Measurements from ENCODE around the gene ANKRD16.
"Not testable (repeated sequence)": the region's sequence is repeated elsewhere in the genome, so short reads cannot be mapped to it uniquely, and the experiment has no call there.

The ANKRD16 gene

GRCh38 chr10:5889624-5890451, at the start of gene ANKRD16, which contains the start of gene FBH1:
Gene ANKRD16 (minus strand): TSS chr10:5889893. CDS start chr10:5889354, 539 bp downstream.
Gene FBH1 (plus strand): TSS chr10:5890243. CDS start chr10:5890346, 103 bp downstream.
- peak; percentile 98 for DNase-seq (ENCODE audit: low read depth)

GRCh38 chr10:5938291-5938690, 48.6 kb upstream of the ANKRD16 start:
- no peak for DNase-seq (ENCODE audit: low read depth)

GRCh38 chr10:5937016-5937415, 47.3 kb upstream of the ANKRD16 start:
- DNase-seq (ENCODE audit: low read depth), result no peak

DNA sequence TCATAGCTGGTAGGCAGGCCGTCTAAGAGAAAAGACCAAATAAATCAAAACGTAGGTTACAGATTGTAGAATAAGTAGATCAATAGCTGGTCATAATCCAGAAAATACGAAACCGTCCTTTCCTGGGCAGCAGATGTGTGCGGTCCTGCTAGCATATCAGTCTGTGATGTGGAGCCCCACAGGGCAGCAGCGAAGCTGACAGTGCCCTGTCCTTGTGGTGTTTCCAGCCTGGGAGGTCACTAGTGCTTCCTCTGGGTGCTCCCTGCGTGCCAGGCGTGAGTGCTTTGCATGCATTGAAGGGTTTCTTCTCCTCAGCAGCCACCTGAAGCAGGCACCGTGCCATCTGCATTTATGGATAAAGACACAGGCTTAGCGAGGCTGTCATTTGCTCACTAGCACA, 45.9 kb upstream of the ANKRD16 start:
- no peak for DNase-seq (ENCODE audit: low read depth)

- DNase-seq (ENCODE audit: low read depth), result no peak
These were observed 44.3 kb upstream of the ANKRD16 start for GRCh38 chr10:5933909-5934546.

- DNase-seq (ENCODE audit: low read depth), result no peak
These were observed 42.7 kb upstream of the ANKRD16 start for GRCh38 chr10:5932345-5932744.

GRCh38 chr10:5930272-5930671, 40.6 kb upstream of the ANKRD16 start:
- no peak for DNase-seq (ENCODE audit: low read depth)

DNA sequence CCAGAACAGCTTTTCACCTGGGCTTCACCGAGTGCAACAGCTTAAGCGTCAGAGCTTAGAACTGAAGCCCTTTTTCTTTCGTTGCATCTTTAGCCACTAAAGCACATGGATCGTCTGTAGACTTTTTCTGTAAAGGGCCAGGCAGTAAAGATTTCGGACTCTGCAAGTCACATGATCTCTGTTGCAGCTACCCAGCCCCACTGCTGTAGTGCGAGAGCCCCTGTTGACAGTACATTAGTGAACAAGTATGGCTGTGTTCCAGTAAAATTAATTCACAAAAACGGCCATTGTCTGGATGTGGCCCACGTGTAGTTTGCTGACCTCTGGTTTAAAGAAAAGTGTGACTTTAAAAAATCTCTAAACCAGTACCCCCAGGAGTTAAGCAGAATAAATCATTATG, 39.7 kb upstream of the ANKRD16 start:
- DNase-seq (ENCODE audit: low read depth), result no peak

- DNase-seq (ENCODE audit: low read depth), result no peak
These were observed 37.6 kb upstream of the ANKRD16 start for GRCh38 chr10:5927306-5927705.

GRCh38 chr10:5924889-5925288, 35.2 kb upstream of the ANKRD16 start:
- DNase-seq (ENCODE audit: low read depth), result no peak

DNA sequence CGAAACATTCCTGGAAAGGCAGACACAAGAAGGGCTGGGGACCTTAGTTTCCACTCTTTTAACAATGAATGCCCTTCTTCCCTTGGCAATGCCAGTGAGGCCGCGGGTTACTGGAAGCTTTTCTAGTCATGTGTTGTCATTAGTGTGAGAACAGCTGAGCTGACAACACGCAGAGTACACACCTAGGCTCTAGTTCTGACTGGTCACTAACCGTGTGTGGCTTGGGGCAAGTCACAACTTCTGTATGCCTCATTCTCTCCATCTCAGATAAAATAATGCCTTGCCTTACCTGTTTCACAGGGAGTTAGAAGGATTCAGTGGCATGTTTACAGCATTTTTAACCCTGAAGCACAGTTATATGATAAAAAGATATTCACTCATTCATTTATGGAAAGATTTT, 32.1 kb upstream of the ANKRD16 start:
- DNase-seq (ENCODE audit: low read depth), result no peak

GRCh38 chr10:5919568-5919967, 29.9 kb upstream of the ANKRD16 start:
- no peak for DNase-seq (ENCODE audit: low read depth)

GRCh38 chr10:5918763-5919162, 29.1 kb upstream of the ANKRD16 start:
- no peak for DNase-seq (ENCODE audit: low read depth)

- no peak for DNase-seq (ENCODE audit: low read depth)
These were observed 27.6 kb upstream of the ANKRD16 start for GRCh38 chr10:5917305-5917704.

GRCh38 chr10:5915451-5915850, 25.8 kb upstream of the ANKRD16 start:
- DNase-seq (ENCODE audit: low read depth), result no peak

- no peak for DNase-seq (ENCODE audit: low read depth)
These were observed 24.0 kb upstream of the ANKRD16 start for GRCh38 chr10:5913736-5914135.

DNA sequence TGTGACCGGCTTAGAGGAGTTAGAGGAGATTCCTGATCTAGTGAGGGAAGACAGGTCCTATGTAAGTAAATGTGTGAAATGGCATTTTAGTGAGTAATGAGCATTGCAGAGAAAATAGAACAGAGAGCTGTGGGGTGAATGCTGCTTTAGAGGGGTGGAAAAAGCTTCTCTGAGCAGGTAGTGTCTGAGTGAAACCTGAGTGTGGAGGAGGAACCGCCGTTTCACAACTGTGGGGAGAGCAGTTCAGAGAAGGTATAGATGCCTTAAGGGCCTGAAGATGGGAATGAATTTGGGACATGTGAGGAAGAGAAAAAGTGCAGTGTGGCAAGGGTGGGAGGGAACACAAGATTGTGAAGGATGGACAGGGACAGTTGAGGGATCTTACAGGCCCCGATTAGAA, 22.0 kb upstream of the ANKRD16 start:
- no peak for DNase-seq (ENCODE audit: low read depth)

DNA sequence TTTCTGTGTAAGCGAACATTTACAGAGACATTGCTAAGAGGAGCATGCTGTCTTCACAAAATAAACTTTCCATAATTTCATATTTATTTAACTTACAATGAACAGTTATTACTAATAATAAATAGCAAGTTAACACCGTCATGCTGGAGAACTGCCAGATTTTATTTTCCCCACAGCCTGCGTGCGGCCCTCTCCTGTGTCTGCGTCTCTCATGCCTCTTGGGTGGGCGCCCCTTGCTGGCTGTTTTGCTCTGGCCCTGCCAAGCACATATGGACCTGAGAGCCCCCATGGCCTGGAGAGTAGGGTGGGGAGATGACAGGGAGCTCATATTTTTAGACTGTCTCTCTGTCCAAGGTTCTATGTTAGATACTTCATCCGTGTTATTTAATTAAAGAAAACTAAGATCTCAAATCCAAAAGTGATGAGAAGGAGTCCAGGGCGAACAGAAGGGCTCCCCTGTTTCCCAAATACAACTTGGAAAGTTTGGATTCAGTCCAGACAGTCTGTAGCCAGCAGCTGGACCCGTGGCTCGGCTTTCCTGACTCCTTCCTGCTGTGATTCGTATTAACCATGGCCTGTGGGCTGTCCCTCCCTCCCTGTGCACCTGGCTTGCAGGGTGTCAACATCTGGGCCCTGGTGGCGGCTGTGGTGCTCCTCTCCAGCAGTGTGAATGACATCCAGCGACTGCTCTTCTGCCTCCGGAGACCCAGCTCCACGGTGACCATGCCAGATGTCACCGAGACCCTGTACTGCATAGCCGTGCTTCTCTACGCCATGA, 20.8 kb upstream of the ANKRD16 start:
- no peak for DNase-seq (ENCODE audit: low read depth)

- DNase-seq (ENCODE audit: low read depth), result not testable (repeated sequence)
These were observed 19.0 kb upstream of the ANKRD16 start for GRCh38 chr10:5908676-5909075.

DNA sequence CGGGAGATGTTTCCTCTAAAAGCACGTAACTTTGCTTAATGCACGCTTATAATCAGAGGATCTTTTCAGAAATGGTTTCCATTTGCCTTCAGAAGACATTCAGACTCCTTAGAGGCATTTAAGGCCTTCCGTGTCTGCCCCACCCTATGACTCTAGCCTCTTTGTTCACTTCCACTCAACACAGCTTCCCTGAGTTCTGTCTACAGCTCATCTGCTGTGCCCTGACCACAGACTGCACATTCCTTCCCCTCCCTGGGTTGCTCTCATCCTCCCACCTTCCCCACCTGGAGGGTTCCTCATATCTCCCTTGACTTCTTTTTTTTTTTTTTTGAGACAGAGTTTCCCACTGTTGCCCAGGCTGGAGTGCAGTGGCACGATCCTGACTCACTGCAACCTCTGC, 17.0 kb upstream of the ANKRD16 start:
- no peak for DNase-seq (ENCODE audit: low read depth)

DNA sequence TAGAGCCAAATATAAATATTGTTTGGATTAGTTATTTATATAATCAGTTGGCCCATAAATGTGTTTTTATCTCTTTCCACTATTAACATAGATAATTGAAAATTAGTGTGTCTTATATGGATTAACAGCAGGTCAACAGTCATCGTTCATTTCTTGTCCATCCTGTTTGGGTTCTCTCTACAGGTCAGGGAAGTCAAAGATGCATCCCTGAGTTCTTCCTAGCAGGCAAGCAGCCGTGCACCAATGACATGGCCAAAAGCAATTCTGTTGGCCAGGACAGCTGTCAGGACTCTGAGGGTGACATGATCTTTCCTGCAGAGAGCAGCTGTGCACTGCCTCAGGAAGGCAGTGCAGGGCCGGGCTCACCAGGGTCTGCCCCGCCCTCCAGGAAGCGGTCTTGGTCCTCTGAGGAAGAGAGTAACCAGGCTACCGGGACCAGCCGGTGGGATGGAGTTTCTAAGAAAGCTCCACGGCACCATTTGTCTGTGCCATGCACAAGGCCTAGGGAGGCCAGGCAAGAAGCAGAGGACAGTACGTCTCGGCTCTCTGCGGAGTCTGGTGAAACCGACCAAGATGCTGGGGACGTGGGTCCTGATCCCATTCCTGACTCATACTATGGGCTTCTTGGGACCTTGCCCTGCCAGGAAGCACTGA, 16.3 kb upstream of the ANKRD16 start:
- no peak for DNase-seq (ENCODE audit: low read depth)

DNA sequence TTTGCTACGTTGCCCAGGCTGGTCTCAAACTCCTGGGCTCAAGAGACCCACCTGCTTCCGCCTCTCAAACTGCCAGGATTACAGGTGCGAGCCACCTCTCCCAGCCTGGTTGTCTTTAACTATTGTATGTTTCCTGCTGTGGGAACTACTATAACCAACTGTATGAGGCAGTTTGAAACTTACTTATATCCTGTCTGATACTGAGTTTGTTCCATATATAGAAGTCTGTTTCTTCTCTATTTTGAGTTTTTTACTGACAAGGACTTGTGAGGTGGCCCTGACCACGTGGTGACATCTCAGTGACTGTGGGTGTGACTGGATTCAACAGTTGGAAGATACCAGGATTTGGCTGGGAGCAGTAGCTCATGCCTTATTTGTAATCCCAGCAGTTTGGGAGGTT, 14.5 kb upstream of the ANKRD16 start:
- DNase-seq (ENCODE audit: low read depth), result no peak
